Endothelial cell of umbilical vein (primary cell): Measurements from ENCODE around the gene PLOD2. TPM values are rescaled to one million over a fixed set of nuclear protein-coding genes. Genes with fewer than 3 reads are reported as not detected.

Source experiments
- BruUV-seq: library from RNA; stranded (reverse); fragments of 400-500 nt; replicated peaks from 2 replicates; lab custom pipeline; 2021; lab: Mats Ljungman, UMichigan
- CTCF ChIA-PET: fragments of 300-600, 350-600 bp; sonication (Branson Sonifier 250); formaldehyde crosslinking; loops from one replicate; lab custom pipeline; 2021; ENCODE audit warnings: antibody characterized with exemption, inconsistent platforms; lab: Charles Lee
- POLR2A ChIA-PET: fragments of 300-600, 350-600 bp; sonication (Branson Sonifier 250); formaldehyde crosslinking; loops from one replicate; lab custom pipeline; 2021; ENCODE audit warnings: antibody characterized with exemption, inconsistent platforms; lab: Charles Lee
- DNase-seq: peaks from one replicate; pipeline ENCODE4 v3.0.0-alpha.2; 2011; ENCODE audit warnings: low read depth, low spot score
- FAIRE-seq: peaks from 2 replicates; lab custom pipeline; 2011; peaks lifted over from hg19 to GRCh38; lab: Jason Lieb, UNC
- H2AFZ ChIP-seq: 2 replicates; pipeline ENCODE4 v1.6.0; 2012; ENCODE audit warnings: low read depth, low read length, control low read depth, inconsistent platforms
- H3K27ac ChIP-seq: 2 replicates; pipeline ENCODE4 v1.5.1; 2011; ENCODE audit warnings: low read depth, mild to moderate bottlenecking, control low read depth, low read length, moderate library complexity; ENCODE audit not compliant: insufficient read depth
- H3K27me3 ChIP-seq, 2 experiments: 2 replicates each; pipeline versions ENCODE4 v1.6.0 to v1.6.1; 2011; ENCODE audit warnings: low read length in 2 of 2, mixed read lengths in 1 of 2; ENCODE audit not compliant: control insufficient read depth in 2 of 2, insufficient read depth in 2 of 2
- H3K36me3 ChIP-seq, 2 experiments: 2 replicates in 1 of 2; 3 replicates in 1 of 2; pipeline ENCODE4 v1.5.1; 2011; ENCODE audit warnings: low read length in 2 of 2, mild to moderate bottlenecking in 1 of 2, moderate library complexity in 1 of 2; ENCODE audit not compliant: control insufficient read depth in 2 of 2, insufficient read depth in 2 of 2; ENCODE audit errors: extremely low read depth in 1 of 2
- H3K4me1 ChIP-seq: 3 replicates; pipeline ENCODE4 v1.5.1; 2011; ENCODE audit warnings: mild to moderate bottlenecking, low read length; ENCODE audit not compliant: control insufficient read depth, insufficient read depth; ENCODE audit errors: extremely low read depth
- H3K4me2 ChIP-seq: 2 replicates; pipeline ENCODE4 v1.6.1; 2011; ENCODE audit warnings: low read length, control low read depth, mixed read lengths; ENCODE audit not compliant: insufficient read depth
- H3K4me3 ChIP-seq, 3 experiments: fragments of 200-600 bp in 1 of 3; sonication (generic), shearing (Covaris generic) in 1 of 3; replicated peaks in 1 of 3; 2 replicates each; pipeline ENCODE4 v1.5.1; 2011 to 2016; ENCODE audit warnings: control low read depth in 3 of 3, low read length in 3 of 3, mild to moderate bottlenecking in 2 of 3, inconsistent platforms in 1 of 3, low read depth in 1 of 3, moderate library complexity in 1 of 3; ENCODE audit not compliant: insufficient read depth in 1 of 3
- H3K79me2 ChIP-seq: 2 replicates; pipeline ENCODE4 v1.6.0; 2012; ENCODE audit warnings: low read length, inconsistent platforms; ENCODE audit not compliant: control insufficient read depth, insufficient read depth
- H3K9ac ChIP-seq: replicated peaks from 2 replicates; pipeline ENCODE3; 2011; ENCODE audit warnings: low read length, control low read depth; ENCODE audit not compliant: insufficient read depth; ENCODE audit errors: extremely low read depth
- H3K9me1 ChIP-seq: replicated peaks from 3 replicates; pipeline ENCODE4 v1.6.0; 2011; ENCODE audit warnings: mild to moderate bottlenecking, low read length; ENCODE audit not compliant: control insufficient read depth, insufficient read depth; ENCODE audit errors: extremely low read depth
- H3K9me3 ChIP-seq: replicated peaks from 2 replicates; pipeline ENCODE4 v1.5.1; 2012; ENCODE audit warnings: low read length, inconsistent platforms; ENCODE audit not compliant: control insufficient read depth, insufficient read depth
- H4K20me1 ChIP-seq: replicated peaks from 2 replicates; pipeline ENCODE3; 2011; ENCODE audit warnings: mild to moderate bottlenecking, low read length; ENCODE audit not compliant: control insufficient read depth, insufficient read depth; ENCODE audit errors: extremely low read depth
- EZH2 ChIP-seq: IDR thresholded peaks from 2 replicates; pipeline ENCODE4 v1.6.1; 2012; ENCODE audit warnings: borderline replicate concordance, low read depth, mild to moderate bottlenecking, moderate library complexity, low read length, inconsistent platforms; ENCODE audit not compliant: severe bottlenecking
- FOS ChIP-seq: IDR thresholded peaks from 2 replicates; pipeline ENCODE4 v1.6.1; 2011; ENCODE audit warnings: mild to moderate bottlenecking, low read length, moderate library complexity, borderline replicate concordance; ENCODE audit not compliant: insufficient read depth
- POLR2A ChIP-seq: IDR thresholded peaks from 2 replicates; pipeline ENCODE4 v1.6.1; 2012; ENCODE audit warnings: low read depth, mild to moderate bottlenecking, control low read depth, low read length
- POLR2AphosphoS5 ChIP-seq: IDR thresholded peaks from 2 replicates; pipeline ENCODE4 v1.6.1; 2012; ENCODE audit warnings: low read depth, mild to moderate bottlenecking, control low read depth, low read length, moderate library complexity; ENCODE audit not compliant: insufficient read depth
- dilution Hi-C: fragments of 300-500 bp; cut with MboI; formaldehyde crosslinking; loops from one replicate; pipeline ENCODE4 v1.15.0; 2019; ENCODE audit warnings: low sequenced_read_pairs; ENCODE audit not compliant: extremely low pct_ligation_motif_present
- intact Hi-C: fragments of 100-400 bp; cut with micrococcal nuclease; formaldehyde crosslinking; loops from one replicate; pipeline ENCODE4 v1.10.0; 2022
- polyA plus RNA-seq, 4 experiments: library from polyadenylated mRNA; depleted of rRNA in 3 of 4; stranded (reverse) in 3 of 4; unstranded in 1 of 4; fragments of >200 nt; gene quantifications; 2 replicates each; pipeline versions ENCODE4 v1.2.1 to v1.2.3, GENCODE V29; 2011 to 2012; ENCODE audit warnings: missing spikeins in 1 of 4
- total RNA-seq: library from RNA; stranded (reverse); gene quantifications from 2 replicates; pipeline ENCODE4 v1.2.3, GENCODE V29; 2021

Gene PLOD2
- total and polyA plus RNA-seq, 2 donors (not counting 3 experiments of a cell fraction or from before 2014, with no cell fraction given), result 36.1 to 193 TPM

DNA sequence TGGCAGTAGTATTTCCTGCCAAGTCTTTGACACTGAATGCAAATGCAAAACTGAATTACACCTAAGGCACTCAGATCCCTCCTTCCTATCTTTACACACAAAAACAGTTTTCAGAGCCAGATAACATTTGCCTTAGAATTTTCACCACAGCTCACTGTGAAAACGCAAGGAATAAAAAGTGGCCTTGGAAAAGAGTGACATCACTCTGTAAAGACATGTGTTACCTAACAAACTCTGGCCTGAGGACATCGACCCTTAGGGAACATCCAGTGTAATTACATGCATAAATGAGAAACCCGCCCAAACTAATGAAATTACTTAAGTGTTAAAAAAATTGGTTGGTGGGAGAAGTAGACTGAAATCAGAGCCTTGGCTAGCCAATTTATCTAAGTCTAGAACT, 88.9 kb downstream of the PLOD2 start:
- H3K79me2 ChIP-seq, result peaks cover 2% of the 10 kb centered on the region
- POLR2A ChIA-PET, result interaction anchor here (1.2 kb wide), 1 partner anchor 89 kb away, joined by 3 read pairs; the partner anchor contains the start of gene PLOD2
- H3K4me2 ChIP-seq, result no peak overlapping the region
- H3K4me3 ChIP-seq, result no peak overlapping the region
- no peaks in the 10 kb centered on the region for H4K20me1 ChIP-seq
- H3K9me1 ChIP-seq, result no peaks in the 10 kb centered on the region
- H3K27me3 ChIP-seq, result no peaks in the 10 kb centered on the region
- no TSS peak for BruUV-seq
- H2AFZ ChIP-seq, result no peak overlapping the region
- CTCF ChIA-PET, result interaction anchor here (0.8 to 1.3 kb wide), 6 partner anchors 13 to 117 kb away, joined by 3 to 5 read pairs (median 4); no protein-coding TSS in a partner anchor
- intact Hi-C loops, result no loop called here
- dilution Hi-C loops, result no loop called here
- H3K36me3 ChIP-seq, result peaks cover 6 to 26% of the 10 kb centered on the region in 2 experiments
- H3K4me1 ChIP-seq, result peaks cover 4% of the 10 kb centered on the region
- no peaks in the 10 kb centered on the region for H3K9me3 ChIP-seq
- TF ChIP-seq POLR2AphosphoS5 (no peak), EZH2 (no peak)
- FAIRE-seq (no peak), DNase-seq (no peak)
- H3K9ac ChIP-seq, result no peak overlapping the region
- H3K27ac ChIP-seq, result no peak overlapping the region

DNA sequence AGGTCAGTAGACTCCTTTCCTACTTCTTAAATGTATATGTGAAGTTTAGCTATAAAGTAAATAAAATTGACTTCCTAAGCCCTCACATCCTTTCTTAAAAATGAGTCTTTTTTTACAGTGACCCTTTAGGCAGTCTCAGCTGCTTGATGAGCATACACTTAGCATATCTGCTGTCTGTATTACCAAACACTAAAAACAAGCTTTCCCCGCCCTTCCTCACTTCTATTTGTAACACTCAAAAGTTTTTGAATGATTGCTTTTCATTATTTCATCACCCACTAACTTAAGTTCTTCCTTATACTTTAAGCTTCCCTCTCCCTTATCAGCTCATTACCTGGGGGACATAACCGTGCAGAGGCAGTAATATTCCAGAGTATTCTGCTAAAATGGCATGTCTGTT, 89.4 kb downstream of the PLOD2 start:
- no TSS peak for BruUV-seq
- peaks cover 4% of the 10 kb centered on the region for H3K4me1 ChIP-seq
- DNase-seq (no peak), FAIRE-seq (no peak)
- H3K4me2 ChIP-seq, result no peak overlapping the region
- H3K9me3 ChIP-seq, result no peaks in the 10 kb centered on the region
- H3K79me2 ChIP-seq, result peaks cover 2% of the 10 kb centered on the region
- H3K27ac ChIP-seq, result no peak overlapping the region
- H3K27me3 ChIP-seq, result no peaks in the 10 kb centered on the region
- peaks cover 6 to 26% of the 10 kb centered on the region in 2 experiments for H3K36me3 ChIP-seq
- intact Hi-C loops (no loop called here), dilution Hi-C loops (no loop called here)
- no peaks in the 10 kb centered on the region for H4K20me1 ChIP-seq
- H3K9me1 ChIP-seq, result no peaks in the 10 kb centered on the region
- POLR2A ChIA-PET, result interaction anchor here (1.2 kb wide), 1 partner anchor 89 kb away, joined by 3 read pairs; the partner anchor contains the start of gene PLOD2
- no peak overlapping the region for H2AFZ ChIP-seq
- TF ChIP-seq FOS, result no peak
- no peak for TF ChIP-seq POLR2A
- CTCF ChIA-PET, result interaction anchor here (0.8 to 1.3 kb wide), 6 partner anchors 13 to 118 kb away, joined by 3 to 5 read pairs (median 4); no protein-coding TSS in a partner anchor
- H3K9ac ChIP-seq, result no peak overlapping the region
- no peak overlapping the region for H3K4me3 ChIP-seq
